ENCODE measurements around the gene MARCHF3. TPM values are rescaled to one million over a fixed set of nuclear protein-coding genes. Genes with fewer than 3 reads are reported as not detected.
A peak's percentile ranks its signal among the peaks of the same experiment; 100 is the strongest.

The MARCHF3 gene
- total and polyA plus RNA-seq, 2 donors (not counting 1 experiment from before 2014, with no cell fraction given) = 8.6 to 11.6 TPM

DNA sequence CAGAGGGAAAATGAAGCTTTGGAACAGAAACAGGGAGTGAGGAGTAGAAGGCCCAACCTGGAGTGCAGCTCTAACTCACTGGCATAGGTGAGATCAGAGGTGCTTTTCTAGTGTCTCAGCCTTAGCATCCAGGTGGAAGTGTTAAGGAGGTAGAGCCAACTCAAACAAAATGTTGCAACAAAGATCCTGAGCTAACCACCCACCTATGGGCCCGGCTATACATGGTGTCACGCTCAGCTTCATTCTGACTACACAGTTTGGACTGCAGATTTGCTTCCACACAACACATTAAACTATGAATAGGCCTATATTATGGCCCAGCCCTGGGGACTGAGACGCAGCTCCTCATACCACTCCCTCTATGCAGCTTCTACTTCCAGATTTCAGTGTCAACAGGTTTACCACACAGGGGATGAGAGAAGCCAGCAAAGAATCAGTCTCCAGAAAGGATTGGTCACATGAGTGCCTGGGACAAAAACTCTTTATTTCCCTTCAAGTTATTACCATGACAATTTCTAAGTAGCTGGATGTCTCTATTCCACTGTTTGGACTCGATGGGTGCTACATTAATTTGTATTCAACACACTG lies 34.0 kb upstream of the MARCHF3 start:
- H3K79me2 ChIP-seq (ENCODE audit: control insufficient read depth, insufficient read depth, low read length) = no peaks in the 10 kb centered on the region
- no peaks in the 10 kb centered on the region for H4K20me1 ChIP-seq (ENCODE audit: control insufficient read depth, extremely low read depth, insufficient read depth, low read length)
- no peaks in the 10 kb centered on the region for H3K4me1 ChIP-seq (ENCODE audit: control insufficient read depth, extremely low read depth, insufficient read depth, low read length)
- H3K27me3 ChIP-seq (ENCODE audit: control insufficient read depth, insufficient read depth, low read length) = no peaks in the 10 kb centered on the region
- H3K4me3 ChIP-seq (replicated peaks in 1 of 4; ENCODE audit: control extremely low read depth in 1 of 4, insufficient read depth in 1 of 4, low read depth in 3 of 4, low read length in 4 of 4) = no peak overlapping the region
- TF ChIP-seq, protein P1, sequence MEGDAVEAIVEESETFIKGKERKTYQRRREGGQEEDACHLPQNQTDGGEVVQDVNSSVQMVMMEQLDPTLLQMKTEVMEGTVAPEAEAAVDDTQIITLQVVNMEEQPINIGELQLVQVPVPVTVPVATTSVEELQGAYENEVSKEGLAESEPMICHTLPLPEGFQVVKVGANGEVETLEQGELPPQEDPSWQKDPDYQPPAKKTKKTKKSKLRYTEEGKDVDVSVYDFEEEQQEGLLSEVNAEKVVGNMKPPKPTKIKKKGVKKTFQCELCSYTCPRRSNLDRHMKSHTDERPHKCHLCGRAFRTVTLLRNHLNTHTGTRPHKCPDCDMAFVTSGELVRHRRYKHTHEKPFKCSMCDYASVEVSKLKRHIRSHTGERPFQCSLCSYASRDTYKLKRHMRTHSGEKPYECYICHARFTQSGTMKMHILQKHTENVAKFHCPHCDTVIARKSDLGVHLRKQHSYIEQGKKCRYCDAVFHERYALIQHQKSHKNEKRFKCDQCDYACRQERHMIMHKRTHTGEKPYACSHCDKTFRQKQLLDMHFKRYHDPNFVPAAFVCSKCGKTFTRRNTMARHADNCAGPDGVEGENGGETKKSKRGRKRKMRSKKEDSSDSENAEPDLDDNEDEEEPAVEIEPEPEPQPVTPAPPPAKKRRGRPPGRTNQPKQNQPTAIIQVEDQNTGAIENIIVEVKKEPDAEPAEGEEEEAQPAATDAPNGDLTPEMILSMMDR (conservative IDR thresholded peaks at IDR 0.05 in 1 of 2, IDR thresholded peaks at IDR 0.05 in 1 of 2; ENCODE audit: low read depth in 1 of 2, low read length in 2 of 2) = no peak
- no peak for TF ChIP-seq EZH2 (IDR thresholded peaks at IDR 0.05; ENCODE audit: low read length, missing control alignments)
- H3K27ac ChIP-seq (ENCODE audit: insufficient read depth, low read length) = no peak overlapping the region
- no peaks in the 10 kb centered on the region for H3K36me3 ChIP-seq (ENCODE audit: control insufficient read depth, insufficient read depth, low read length)
- DNase-seq (ENCODE audit: low read depth in 2 of 2) = no peak
- H3K4me2 ChIP-seq (ENCODE audit: extremely low read depth, insufficient read depth, low read length) = no peak overlapping the region
- H3K9ac ChIP-seq (ENCODE audit: insufficient read depth, low read length) = no peak overlapping the region
- no peaks in the 10 kb centered on the region for H3K9me3 ChIP-seq (ENCODE audit: control insufficient read depth, insufficient read depth, low read depth, low read length)
- no peak overlapping the region for H2AFZ ChIP-seq (ENCODE audit: low read length)

DNA sequence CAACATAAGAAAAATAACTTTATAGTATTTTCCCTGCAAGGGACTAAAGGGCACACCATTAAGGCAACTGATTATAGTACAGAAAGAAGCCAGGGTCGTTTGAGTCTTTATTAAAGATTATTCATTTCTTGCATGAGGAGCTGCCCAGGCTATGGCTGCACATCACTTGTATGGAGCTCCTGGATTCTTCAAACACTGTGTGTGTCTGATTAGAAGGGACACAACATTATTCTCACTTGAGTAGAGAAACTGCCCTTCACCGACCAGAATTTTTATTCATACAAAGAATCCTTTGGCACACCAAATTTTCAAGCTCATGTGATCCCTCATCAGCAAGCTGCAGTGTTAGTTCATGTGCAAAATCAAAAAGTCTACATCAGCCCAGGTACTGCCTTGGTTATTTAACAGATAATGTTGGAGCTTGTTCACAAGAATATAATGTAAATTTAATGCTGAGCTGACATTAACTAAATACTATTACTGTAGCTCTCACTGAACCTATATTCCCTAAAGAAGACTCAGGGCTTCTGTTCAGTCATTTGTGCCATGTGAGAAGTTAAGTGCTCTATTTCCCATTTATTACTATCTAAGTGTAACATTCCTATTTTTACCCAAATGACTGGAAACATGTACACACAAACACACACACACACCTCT lies 33.0 kb upstream of the MARCHF3 start:
- H3K9ac ChIP-seq (ENCODE audit: insufficient read depth, low read length) = no peak overlapping the region
- no peaks in the 10 kb centered on the region for H3K4me1 ChIP-seq (ENCODE audit: control insufficient read depth, extremely low read depth, insufficient read depth, low read length)
- DNase-seq (ENCODE audit: low read depth in 2 of 2) = no peak
- H3K27ac ChIP-seq (ENCODE audit: insufficient read depth, low read length) = no peak overlapping the region
- H3K4me2 ChIP-seq (ENCODE audit: extremely low read depth, insufficient read depth, low read length) = no peak overlapping the region
- H3K36me3 ChIP-seq (ENCODE audit: control insufficient read depth, insufficient read depth, low read length) = no peaks in the 10 kb centered on the region
- no peak overlapping the region for H2AFZ ChIP-seq (ENCODE audit: low read length)
- no peaks in the 10 kb centered on the region for H3K79me2 ChIP-seq (ENCODE audit: control insufficient read depth, insufficient read depth, low read length)
- no peaks in the 10 kb centered on the region for H3K27me3 ChIP-seq (ENCODE audit: control insufficient read depth, insufficient read depth, low read length)
- TF ChIP-seq, protein P1 (conservative IDR thresholded peaks at IDR 0.05 in 1 of 2, IDR thresholded peaks at IDR 0.05 in 1 of 2; ENCODE audit: low read depth in 1 of 2, low read length in 2 of 2) = no peak
- H3K9me3 ChIP-seq (ENCODE audit: control insufficient read depth, insufficient read depth, low read depth, low read length) = no peaks in the 10 kb centered on the region
- no peaks in the 10 kb centered on the region for H4K20me1 ChIP-seq (ENCODE audit: control insufficient read depth, extremely low read depth, insufficient read depth, low read length)
- no peak overlapping the region for H3K4me3 ChIP-seq (replicated peaks in 1 of 4; ENCODE audit: control extremely low read depth in 1 of 4, insufficient read depth in 1 of 4, low read depth in 3 of 4, low read length in 4 of 4)

DNA sequence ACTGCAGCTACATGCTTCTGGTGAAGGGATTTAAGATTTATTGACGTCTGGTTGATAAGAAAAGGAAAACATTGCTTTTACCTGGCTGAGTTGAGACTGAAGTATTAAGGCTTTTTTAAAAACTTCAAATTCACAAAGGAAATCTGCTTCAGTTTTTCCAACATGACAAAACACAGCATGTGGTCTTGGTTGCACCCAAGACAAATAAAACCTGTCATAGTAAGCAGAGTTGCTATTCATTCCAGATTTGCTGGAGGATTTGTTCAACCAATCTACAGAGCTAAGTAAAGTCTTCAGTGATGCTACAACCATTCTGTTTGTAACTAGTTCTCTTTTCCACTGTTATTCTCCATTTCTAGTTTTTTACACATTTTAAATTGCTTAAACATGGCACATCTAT lies 31.6 kb upstream of the MARCHF3 start:
- no peak overlapping the region for H3K4me2 ChIP-seq (ENCODE audit: extremely low read depth, insufficient read depth, low read length)
- H3K4me3 ChIP-seq (replicated peaks in 1 of 4; ENCODE audit: control extremely low read depth in 1 of 4, insufficient read depth in 1 of 4, low read depth in 3 of 4, low read length in 4 of 4) = no peak overlapping the region
- no peaks in the 10 kb centered on the region for H3K4me1 ChIP-seq (ENCODE audit: control insufficient read depth, extremely low read depth, insufficient read depth, low read length)
- no peak overlapping the region for H3K27ac ChIP-seq (ENCODE audit: insufficient read depth, low read length)
- DNase-seq (ENCODE audit: low read depth in 2 of 2) = peak in 1 of 2 donors; percentile 39
- H3K79me2 ChIP-seq (ENCODE audit: control insufficient read depth, insufficient read depth, low read length) = no peaks in the 10 kb centered on the region
- no peaks in the 10 kb centered on the region for H3K9me3 ChIP-seq (ENCODE audit: control insufficient read depth, insufficient read depth, low read depth, low read length)
- no peaks in the 10 kb centered on the region for H4K20me1 ChIP-seq (ENCODE audit: control insufficient read depth, extremely low read depth, insufficient read depth, low read length)
- H3K36me3 ChIP-seq (ENCODE audit: control insufficient read depth, insufficient read depth, low read length) = no peaks in the 10 kb centered on the region
- no peak overlapping the region for H2AFZ ChIP-seq (ENCODE audit: low read length)
- no peak for TF ChIP-seq EZH2 (IDR thresholded peaks at IDR 0.05; ENCODE audit: low read length, missing control alignments)
- TF ChIP-seq, protein P1 (conservative IDR thresholded peaks at IDR 0.05 in 1 of 2, IDR thresholded peaks at IDR 0.05 in 1 of 2; ENCODE audit: low read depth in 1 of 2, low read length in 2 of 2) = no peak
- H3K9ac ChIP-seq (ENCODE audit: insufficient read depth, low read length) = no peak overlapping the region
- H3K27me3 ChIP-seq (ENCODE audit: control insufficient read depth, insufficient read depth, low read length) = no peaks in the 10 kb centered on the region

Measured in fibroblast of lung (primary cell).